Panc1 (cell line): ENCODE results near the gene NSUN2. TPM values are rescaled to one million over a fixed set of nuclear protein-coding genes. Genes with fewer than 3 reads are reported as not detected.

ENCODE experiments used
- ATAC-seq: fragments of 200-7000 bp; cut with Tn5 transposase; 2 replicates; pipeline ENCODE4 v1.9.1; 2020; ENCODE audit warnings: mild to moderate bottlenecking, moderate library complexity
- BruUV-seq: library from RNA; stranded (reverse); fragments of 400-500 nt; replicated peaks from 2 replicates; lab custom pipeline; 2021; lab: Mats Ljungman, UMichigan
- CTCF ChIA-PET: fragments of 300-600 bp; sonication (Branson Sonifier 250); formaldehyde crosslinking; loops from one replicate; lab custom pipeline; 2022; ENCODE audit warnings: antibody characterized with exemption; lab: Charles Lee
- POLR2A ChIA-PET: fragments of 300-600 bp; sonication (Branson Sonifier 250); formaldehyde crosslinking; loops from one replicate; lab custom pipeline; 2022; ENCODE audit warnings: antibody characterized with exemption; lab: Charles Lee
- DNase-seq: peaks from one replicate; pipeline ENCODE4 v3.0.0-alpha.2; 2010; ENCODE audit warnings: low read depth, low spot score
- H3K27ac ChIP-seq: 2 replicates; pipeline ENCODE4 v1.5.1; 2011; ENCODE audit warnings: mild to moderate bottlenecking, low read length, inconsistent platforms
- H3K27me3 ChIP-seq: fragments of 200-500 bp; sonication (Bioruptor generic); 2 replicates; pipeline ENCODE4 v1.6.0; 2014; ENCODE audit warnings: low read length, inconsistent platforms; ENCODE audit not compliant: control insufficient read depth, insufficient read depth
- H3K36me3 ChIP-seq: fragments of 200-500 bp; sonication (Bioruptor generic); 2 replicates; pipeline ENCODE4 v1.5.1; 2014; ENCODE audit warnings: inconsistent platforms, mild to moderate bottlenecking, low read length, moderate library complexity; ENCODE audit not compliant: control insufficient read depth, insufficient read depth
- H3K4me1 ChIP-seq: 2 replicates; pipeline ENCODE4 v1.5.1; 2011; ENCODE audit warnings: inconsistent platforms, mild to moderate bottlenecking, low read length, moderate library complexity; ENCODE audit not compliant: control insufficient read depth, insufficient read depth
- H3K4me3 ChIP-seq, 2 experiments: 2 replicates each; pipeline ENCODE4 v1.5.1; 2011 to 2012; ENCODE audit warnings: low read depth in 2 of 2, low read length in 2 of 2, mild to moderate bottlenecking in 2 of 2, inconsistent platforms in 1 of 2, moderate library complexity in 1 of 2
- H3K9me3 ChIP-seq: fragments of 200-500 bp; sonication (Bioruptor generic); 2 replicates; pipeline ENCODE4 v1.5.1; 2014; ENCODE audit warnings: low read depth, mild to moderate bottlenecking, inconsistent platforms, low read length, moderate library complexity; ENCODE audit not compliant: control insufficient read depth, insufficient read depth
- POLR2AphosphoS5 ChIP-seq: IDR thresholded peaks from 2 replicates; pipeline ENCODE4 v1.6.1; 2012; ENCODE audit warnings: mild to moderate bottlenecking, low read depth, low read length, moderate library complexity
- SIN3A ChIP-seq: IDR thresholded peaks from 2 replicates; pipeline ENCODE4 v1.6.1; 2012; ENCODE audit warnings: low read depth, mild to moderate bottlenecking, low read length, moderate library complexity, borderline replicate concordance; ENCODE audit not compliant: insufficient read depth
- TCF7L2 ChIP-seq: IDR thresholded peaks from 2 replicates; pipeline ENCODE4 v1.6.1; 2011; ENCODE audit warnings: mild to moderate bottlenecking, low read depth, low read length, inconsistent platforms
- in situ Hi-C: cut with HindIII; loops from 2 replicates; pipeline ENCODE4 v1.10.0; 2016; ENCODE audit warnings: low sequenced_read_pairs, low pct_unique_long_range_greater_than_20kb
- intact Hi-C: fragments of 100-400 bp; cut with micrococcal nuclease; formaldehyde crosslinking; loops from one replicate; pipeline ENCODE4 v1.10.0; 2022; ENCODE audit not compliant: unreplicated experiment
- total RNA-seq: library from RNA; stranded (reverse); gene quantifications from one replicate; pipeline ENCODE4 v1.2.1, GENCODE V29; 2021; ENCODE audit not compliant: unreplicated experiment
- TF ChIP-seq, protein P1 (sequence below): fragments of 450-650 bp; IDR thresholded peaks from 2 replicates; pipeline ENCODE4 v1.5.1; 2017; ENCODE audit warnings: mild to moderate bottlenecking
- TF ChIP-seq, protein P2 (sequence below), 2 experiments: IDR thresholded peaks; 2 replicates each; pipeline ENCODE4 v1.6.1; 2011 to 2012; ENCODE audit warnings: low read depth in 2 of 2, control low read depth in 1 of 2, low read length in 1 of 2, mild to moderate bottlenecking in 1 of 2, moderate library complexity in 1 of 2; ENCODE audit not compliant: insufficient read depth in 1 of 2

NSUN2 gene
- total RNA-seq, 1 experiment from 2014 or later, result 125 TPM

DNA sequence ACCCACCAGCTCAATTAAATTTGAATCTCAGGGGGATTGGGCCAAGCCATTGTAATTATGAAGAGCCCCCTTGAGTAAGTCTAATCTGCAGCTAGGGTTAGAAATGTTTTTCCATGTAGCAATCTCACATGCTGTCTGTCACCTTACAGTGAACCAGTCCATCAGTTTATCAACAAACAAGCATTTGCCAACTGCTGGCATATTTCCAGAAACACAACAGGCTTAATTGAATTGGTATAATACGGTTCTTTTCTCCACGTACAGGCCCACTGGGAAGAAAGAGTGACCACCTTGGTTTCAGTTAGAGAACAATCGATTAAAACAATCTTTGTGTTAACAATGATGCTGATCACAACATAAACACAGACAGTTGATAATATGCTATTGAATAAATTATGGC, 67.4 kb downstream of the NSUN2 start:
- no peak for ATAC-seq
- no peaks in the 10 kb centered on the region for H3K4me1 ChIP-seq
- CTCF ChIA-PET, result no interaction called here
- H3K4me3 ChIP-seq, result no peak overlapping the region
- no peak for DNase-seq
- in situ Hi-C loops, result no loop called here
- TF ChIP-seq SIN3A (no peak), TCF7L2 (no peak), POLR2AphosphoS5 (no peak)
- TF ChIP-seq, protein P1, sequence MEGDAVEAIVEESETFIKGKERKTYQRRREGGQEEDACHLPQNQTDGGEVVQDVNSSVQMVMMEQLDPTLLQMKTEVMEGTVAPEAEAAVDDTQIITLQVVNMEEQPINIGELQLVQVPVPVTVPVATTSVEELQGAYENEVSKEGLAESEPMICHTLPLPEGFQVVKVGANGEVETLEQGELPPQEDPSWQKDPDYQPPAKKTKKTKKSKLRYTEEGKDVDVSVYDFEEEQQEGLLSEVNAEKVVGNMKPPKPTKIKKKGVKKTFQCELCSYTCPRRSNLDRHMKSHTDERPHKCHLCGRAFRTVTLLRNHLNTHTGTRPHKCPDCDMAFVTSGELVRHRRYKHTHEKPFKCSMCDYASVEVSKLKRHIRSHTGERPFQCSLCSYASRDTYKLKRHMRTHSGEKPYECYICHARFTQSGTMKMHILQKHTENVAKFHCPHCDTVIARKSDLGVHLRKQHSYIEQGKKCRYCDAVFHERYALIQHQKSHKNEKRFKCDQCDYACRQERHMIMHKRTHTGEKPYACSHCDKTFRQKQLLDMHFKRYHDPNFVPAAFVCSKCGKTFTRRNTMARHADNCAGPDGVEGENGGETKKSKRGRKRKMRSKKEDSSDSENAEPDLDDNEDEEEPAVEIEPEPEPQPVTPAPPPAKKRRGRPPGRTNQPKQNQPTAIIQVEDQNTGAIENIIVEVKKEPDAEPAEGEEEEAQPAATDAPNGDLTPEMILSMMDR, result no peak
- TF ChIP-seq, protein P2, sequence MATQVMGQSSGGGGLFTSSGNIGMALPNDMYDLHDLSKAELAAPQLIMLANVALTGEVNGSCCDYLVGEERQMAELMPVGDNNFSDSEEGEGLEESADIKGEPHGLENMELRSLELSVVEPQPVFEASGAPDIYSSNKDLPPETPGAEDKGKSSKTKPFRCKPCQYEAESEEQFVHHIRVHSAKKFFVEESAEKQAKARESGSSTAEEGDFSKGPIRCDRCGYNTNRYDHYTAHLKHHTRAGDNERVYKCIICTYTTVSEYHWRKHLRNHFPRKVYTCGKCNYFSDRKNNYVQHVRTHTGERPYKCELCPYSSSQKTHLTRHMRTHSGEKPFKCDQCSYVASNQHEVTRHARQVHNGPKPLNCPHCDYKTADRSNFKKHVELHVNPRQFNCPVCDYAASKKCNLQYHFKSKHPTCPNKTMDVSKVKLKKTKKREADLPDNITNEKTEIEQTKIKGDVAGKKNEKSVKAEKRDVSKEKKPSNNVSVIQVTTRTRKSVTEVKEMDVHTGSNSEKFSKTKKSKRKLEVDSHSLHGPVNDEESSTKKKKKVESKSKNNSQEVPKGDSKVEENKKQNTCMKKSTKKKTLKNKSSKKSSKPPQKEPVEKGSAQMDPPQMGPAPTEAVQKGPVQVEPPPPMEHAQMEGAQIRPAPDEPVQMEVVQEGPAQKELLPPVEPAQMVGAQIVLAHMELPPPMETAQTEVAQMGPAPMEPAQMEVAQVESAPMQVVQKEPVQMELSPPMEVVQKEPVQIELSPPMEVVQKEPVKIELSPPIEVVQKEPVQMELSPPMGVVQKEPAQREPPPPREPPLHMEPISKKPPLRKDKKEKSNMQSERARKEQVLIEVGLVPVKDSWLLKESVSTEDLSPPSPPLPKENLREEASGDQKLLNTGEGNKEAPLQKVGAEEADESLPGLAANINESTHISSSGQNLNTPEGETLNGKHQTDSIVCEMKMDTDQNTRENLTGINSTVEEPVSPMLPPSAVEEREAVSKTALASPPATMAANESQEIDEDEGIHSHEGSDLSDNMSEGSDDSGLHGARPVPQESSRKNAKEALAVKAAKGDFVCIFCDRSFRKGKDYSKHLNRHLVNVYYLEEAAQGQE (IDR thresholded peaks at IDR 0.05; ENCODE audit: insufficient read depth in 1 of 2, low read depth in 2 of 2, low read length in 1 of 2), result no peak
- POLR2A ChIA-PET, result no interaction called here
- H3K27ac ChIP-seq, result no peak overlapping the region
- BruUV-seq, result no TSS peak
- intact Hi-C loops, result no loop called here
- H3K27me3 ChIP-seq, result peaks cover 15% of the 10 kb centered on the region
- no peaks in the 10 kb centered on the region for H3K9me3 ChIP-seq
- H3K36me3 ChIP-seq, result no peaks in the 10 kb centered on the region

DNA sequence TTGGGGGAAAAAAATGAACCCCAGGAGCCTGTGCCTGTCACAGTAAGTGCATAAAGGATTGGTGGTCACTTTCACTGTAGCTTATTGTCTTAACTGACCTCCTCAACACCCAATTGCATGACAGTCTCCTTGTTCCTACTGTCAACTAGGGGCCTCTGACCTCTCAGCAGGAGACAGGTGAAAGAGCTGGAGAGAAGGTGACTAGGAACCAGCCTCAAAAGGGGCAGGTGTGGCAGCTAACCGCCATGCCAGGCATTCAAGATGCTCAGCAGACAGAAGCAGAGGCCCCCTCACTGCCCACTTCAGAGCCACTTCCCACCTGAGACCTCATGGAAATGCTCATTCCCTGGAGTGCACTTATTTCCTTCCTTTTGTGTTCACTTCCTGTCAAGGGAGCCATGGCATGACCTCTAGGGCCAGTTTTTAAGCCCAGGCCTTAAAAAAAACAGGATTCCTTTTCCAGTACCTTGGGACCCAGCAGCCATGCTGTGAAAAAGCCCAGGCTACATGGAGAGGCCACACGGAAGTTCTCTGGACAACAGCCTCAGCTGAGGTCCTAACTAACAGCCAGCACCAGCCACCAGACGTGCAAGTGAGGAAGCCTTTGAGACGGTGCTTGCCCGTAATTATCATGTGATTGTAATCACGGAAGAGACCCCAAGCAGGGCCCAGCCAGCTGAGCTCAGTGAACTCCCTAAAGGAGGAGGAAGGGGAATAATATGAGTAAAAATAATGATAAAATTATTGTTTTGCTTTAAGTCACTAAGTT, 74.9 kb downstream of the NSUN2 start:
- ChIA-PET POLR2A (no interaction called here), CTCF (no interaction called here)
- H3K27me3 ChIP-seq, result no peaks in the 10 kb centered on the region; the same call in 1 of the 2 replicates
- no peaks in the 10 kb centered on the region for H3K4me1 ChIP-seq
- TF ChIP-seq, protein P1, result no peak
- TF ChIP-seq TCF7L2 (no peak), POLR2AphosphoS5 (no peak), SIN3A (no peak)
- TF ChIP-seq, protein P2 (IDR thresholded peaks at IDR 0.05; ENCODE audit: insufficient read depth in 1 of 2, low read depth in 2 of 2, low read length in 1 of 2), result no peak
- DNase-seq (no peak), ATAC-seq (no peak)
- H3K9me3 ChIP-seq, result no peaks in the 10 kb centered on the region
- intact Hi-C loops (no loop called here), in situ Hi-C loops (no loop called here)
- no peak overlapping the region for H3K4me3 ChIP-seq
- no peaks in the 10 kb centered on the region for H3K36me3 ChIP-seq
- no peak overlapping the region for H3K27ac ChIP-seq
- BruUV-seq, result no TSS peak
